ENCODE data around the gene SYT8. TPM values are rescaled to one million over a fixed set of nuclear protein-coding genes. Genes with fewer than 3 reads are reported as not detected.

Gene SYT8
- total and polyA plus RNA-seq, 2 experiments from 2014 or later: not detected

- Histone ChIP-seq H3K36me3 (ENCODE audit: low read depth) (no peaks in the 10 kb centered on the region), H3F3A (ENCODE audit: insufficient read depth) (no peaks in the 10 kb centered on the region)
- WGBS, 2 experiments (ENCODE audit: low coverage in 1 of 2, low lambda C conversion rate in 2 of 2, missing lambda C conversion rate in 2 of 2): 75 to 78% methylated on average over 11 to 12 of the region's 12 CpGs
Measured at GRCh38 chr11:1835671-1836010, 851 bp downstream of the SYT8 start.

GRCh38 chr11:1836011-1836945 lies 1.5 kb downstream of the SYT8 start:
- H3K4me3 ChIP-seq: no peak overlapping the region
- H3F3A ChIP-seq (ENCODE audit: insufficient read depth): no peaks in the 10 kb centered on the region
- H3K9me3 ChIP-seq (ENCODE audit: low read depth): no peaks in the 10 kb centered on the region
- no peak overlapping the region for H3K9ac ChIP-seq
- no peak overlapping the region for H3K27ac ChIP-seq
- H3K9me2 ChIP-seq (ENCODE audit: insufficient read depth): no peaks in the 10 kb centered on the region
- no peaks in the 10 kb centered on the region for H3K79me2 ChIP-seq (ENCODE audit: insufficient read depth)
- no peak overlapping the region for H3K4me2 ChIP-seq (ENCODE audit: unreplicated experiment)
- DNase-seq: no peak
- no peaks in the 10 kb centered on the region for H3K36me3 ChIP-seq (ENCODE audit: low read depth)
- WGBS, 2 experiments (ENCODE audit: low coverage in 1 of 2, low lambda C conversion rate in 2 of 2, missing lambda C conversion rate in 2 of 2): 55 to 60% methylated on average over 33 to 38 of the region's 43 CpGs
- no peaks in the 10 kb centered on the region for H4K20me1 ChIP-seq (ENCODE audit: insufficient read depth)
- TF ChIP-seq EZH2phosphoT487 (IDR thresholded peaks at IDR 0.05; ENCODE audit: insufficient read depth, low read depth) (no peak), EZH2 (IDR thresholded peaks at IDR 0.05; ENCODE audit: insufficient read depth, poor library complexity, severe bottlenecking) (no peak)
- in situ Hi-C loops (cut with MboI): no loop called here
- H3K4me1 ChIP-seq (ENCODE audit: insufficient read depth): no peaks in the 10 kb centered on the region
- no peaks in the 10 kb centered on the region for H3K27me3 ChIP-seq (replicated peaks; ENCODE audit: insufficient read depth)
- H2AFZ ChIP-seq: no peak overlapping the region

More at GRCh38 chr11:1835671-1836010, 851 bp downstream of the SYT8 start:
- Histone ChIP-seq H3K27ac (no peak overlapping the region), H2AFZ (no peak overlapping the region), H3K79me2 (ENCODE audit: insufficient read depth) (no peaks in the 10 kb centered on the region), H3K9ac (no peak overlapping the region), H3K27me3 (replicated peaks; ENCODE audit: insufficient read depth) (no peaks in the 10 kb centered on the region), H4K20me1 (ENCODE audit: insufficient read depth) (no peaks in the 10 kb centered on the region), H3K4me1 (ENCODE audit: insufficient read depth) (no peaks in the 10 kb centered on the region), H3K9me3 (ENCODE audit: low read depth) (no peaks in the 10 kb centered on the region), H3K4me2 (ENCODE audit: unreplicated experiment) (no peak overlapping the region), H3K9me2 (ENCODE audit: insufficient read depth) (no peaks in the 10 kb centered on the region), H3K4me3 (no peak overlapping the region)
- in situ Hi-C loops (cut with MboI): no loop called here
- DNase-seq: no peak
- TF ChIP-seq EZH2phosphoT487 (IDR thresholded peaks at IDR 0.05; ENCODE audit: insufficient read depth, low read depth) (no peak), EZH2 (IDR thresholded peaks at IDR 0.05; ENCODE audit: insufficient read depth, poor library complexity, severe bottlenecking) (no peak)

GRCh38 chr11:1837171-1838076 lies 2.6 kb downstream of the SYT8 start:
- H3F3A ChIP-seq (ENCODE audit: insufficient read depth): no peaks in the 10 kb centered on the region
- WGBS, 2 experiments (ENCODE audit: low coverage in 1 of 2, low lambda C conversion rate in 2 of 2, missing lambda C conversion rate in 2 of 2): 27 to 38% methylated on average over 24 to 37 of the region's 38 CpGs
- DNase-seq: peak; percentile 64
- H3K79me2 ChIP-seq (ENCODE audit: insufficient read depth): no peaks in the 10 kb centered on the region
- H3K4me2 ChIP-seq (ENCODE audit: unreplicated experiment): no peak overlapping the region
- no peaks in the 10 kb centered on the region for H3K9me3 ChIP-seq (ENCODE audit: low read depth)
- H3K27me3 ChIP-seq (replicated peaks; ENCODE audit: insufficient read depth): no peaks in the 10 kb centered on the region
- no peak overlapping the region for H3K4me3 ChIP-seq
- no peak for TF ChIP-seq EZH2 (IDR thresholded peaks at IDR 0.05; ENCODE audit: insufficient read depth, poor library complexity, severe bottlenecking)
- no peak for TF ChIP-seq EZH2phosphoT487 (IDR thresholded peaks at IDR 0.05; ENCODE audit: insufficient read depth, low read depth)
- no peaks in the 10 kb centered on the region for H3K4me1 ChIP-seq (ENCODE audit: insufficient read depth)
- no peaks in the 10 kb centered on the region for H3K9me2 ChIP-seq (ENCODE audit: insufficient read depth)
- H3K27ac ChIP-seq: no peak overlapping the region
- H3K9ac ChIP-seq: no peak overlapping the region
- in situ Hi-C loops (cut with MboI): no loop called here
- no peak overlapping the region for H2AFZ ChIP-seq
- no peaks in the 10 kb centered on the region for H3K36me3 ChIP-seq (ENCODE audit: low read depth)
- no peaks in the 10 kb centered on the region for H4K20me1 ChIP-seq (ENCODE audit: insufficient read depth)

GRCh38 chr11:1838077-1838425 lies 3.3 kb downstream of the SYT8 start:
- no peak overlapping the region for H3K4me2 ChIP-seq (ENCODE audit: unreplicated experiment)
- no peak overlapping the region for H3K27ac ChIP-seq
- H3K4me1 ChIP-seq (ENCODE audit: insufficient read depth): no peaks in the 10 kb centered on the region
- DNase-seq: no peak
- WGBS, 2 experiments (ENCODE audit: low coverage in 1 of 2, low lambda C conversion rate in 2 of 2, missing lambda C conversion rate in 2 of 2): 31 to 49% methylated on average over 6 to 10 of the region's 17 CpGs
- no peaks in the 10 kb centered on the region for H3K36me3 ChIP-seq (ENCODE audit: low read depth)
- in situ Hi-C loops (cut with MboI): no loop called here
- H3K27me3 ChIP-seq (replicated peaks; ENCODE audit: insufficient read depth): no peaks in the 10 kb centered on the region
- H3K9me3 ChIP-seq (ENCODE audit: low read depth): no peaks in the 10 kb centered on the region
- no peaks in the 10 kb centered on the region for H3F3A ChIP-seq (ENCODE audit: insufficient read depth)
- no peak overlapping the region for H3K4me3 ChIP-seq
- H4K20me1 ChIP-seq (ENCODE audit: insufficient read depth): no peaks in the 10 kb centered on the region
- no peak overlapping the region for H2AFZ ChIP-seq
- no peaks in the 10 kb centered on the region for H3K9me2 ChIP-seq (ENCODE audit: insufficient read depth)
- no peak overlapping the region for H3K9ac ChIP-seq
- no peak for TF ChIP-seq EZH2phosphoT487 (IDR thresholded peaks at IDR 0.05; ENCODE audit: insufficient read depth, low read depth)
- H3K79me2 ChIP-seq (ENCODE audit: insufficient read depth): no peaks in the 10 kb centered on the region

All from GM23248 (cell line).